ENCODE data around the gene ZSCAN12.

DNA sequence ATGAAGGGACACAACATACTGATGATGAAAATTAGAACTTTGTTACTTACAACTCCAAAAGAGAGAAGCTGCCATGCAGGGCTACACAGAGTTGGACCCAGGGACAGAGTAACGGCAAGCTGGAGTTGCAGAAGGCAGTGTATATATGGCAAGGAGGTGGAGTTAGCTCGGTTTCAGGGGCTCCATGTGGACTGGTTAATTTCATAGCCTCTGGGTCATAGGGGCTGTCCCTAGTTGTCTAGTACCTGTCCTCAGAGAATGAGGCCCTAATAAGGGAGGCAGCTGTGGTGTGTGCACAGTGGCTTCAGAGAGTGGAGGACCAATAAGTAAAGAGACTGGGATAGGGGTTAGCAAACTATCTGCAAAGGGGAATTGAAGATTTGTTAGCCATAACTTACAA lies 7.9 kb upstream of the ZSCAN12 start:
- TF ChIP-seq, protein P1, sequence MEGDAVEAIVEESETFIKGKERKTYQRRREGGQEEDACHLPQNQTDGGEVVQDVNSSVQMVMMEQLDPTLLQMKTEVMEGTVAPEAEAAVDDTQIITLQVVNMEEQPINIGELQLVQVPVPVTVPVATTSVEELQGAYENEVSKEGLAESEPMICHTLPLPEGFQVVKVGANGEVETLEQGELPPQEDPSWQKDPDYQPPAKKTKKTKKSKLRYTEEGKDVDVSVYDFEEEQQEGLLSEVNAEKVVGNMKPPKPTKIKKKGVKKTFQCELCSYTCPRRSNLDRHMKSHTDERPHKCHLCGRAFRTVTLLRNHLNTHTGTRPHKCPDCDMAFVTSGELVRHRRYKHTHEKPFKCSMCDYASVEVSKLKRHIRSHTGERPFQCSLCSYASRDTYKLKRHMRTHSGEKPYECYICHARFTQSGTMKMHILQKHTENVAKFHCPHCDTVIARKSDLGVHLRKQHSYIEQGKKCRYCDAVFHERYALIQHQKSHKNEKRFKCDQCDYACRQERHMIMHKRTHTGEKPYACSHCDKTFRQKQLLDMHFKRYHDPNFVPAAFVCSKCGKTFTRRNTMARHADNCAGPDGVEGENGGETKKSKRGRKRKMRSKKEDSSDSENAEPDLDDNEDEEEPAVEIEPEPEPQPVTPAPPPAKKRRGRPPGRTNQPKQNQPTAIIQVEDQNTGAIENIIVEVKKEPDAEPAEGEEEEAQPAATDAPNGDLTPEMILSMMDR (conservative IDR thresholded peaks at IDR 0.05; ENCODE audit: low read length), result no peak
- no peak for TF ChIP-seq EZH2phosphoT487 (IDR thresholded peaks at IDR 0.05; ENCODE audit: borderline replicate concordance)
